Endothelial cell of umbilical vein (primary cell): ENCODE measurements around the gene COMMD10. TPM values are rescaled to one million over a fixed set of nuclear protein-coding genes. Genes with fewer than 3 reads are reported as not detected.
A peak's percentile ranks its signal among the peaks of the same experiment; 100 is the strongest.

Source experiments
- BruUV-seq: library from RNA; stranded (reverse); fragments of 400-500 nt; replicated peaks from 2 replicates; lab custom pipeline; 2021; lab: Mats Ljungman, UMichigan
- CTCF ChIA-PET: fragments of 300-600, 350-600 bp; sonication (Branson Sonifier 250); formaldehyde crosslinking; loops from one replicate; lab custom pipeline; 2021; ENCODE audit warnings: antibody characterized with exemption, inconsistent platforms; lab: Charles Lee
- POLR2A ChIA-PET: fragments of 300-600, 350-600 bp; sonication (Branson Sonifier 250); formaldehyde crosslinking; loops from one replicate; lab custom pipeline; 2021; ENCODE audit warnings: antibody characterized with exemption, inconsistent platforms; lab: Charles Lee
- DNase-seq: peaks from one replicate; pipeline ENCODE4 v3.0.0-alpha.2; 2011; ENCODE audit warnings: low read depth, low spot score
- FAIRE-seq: peaks from 2 replicates; lab custom pipeline; 2011; peaks lifted over from hg19 to GRCh38; lab: Jason Lieb, UNC
- H2AFZ ChIP-seq: 2 replicates; pipeline ENCODE4 v1.6.0; 2012; ENCODE audit warnings: low read depth, low read length, control low read depth, inconsistent platforms
- H3K27ac ChIP-seq: 2 replicates; pipeline ENCODE4 v1.5.1; 2011; ENCODE audit warnings: low read depth, mild to moderate bottlenecking, control low read depth, low read length, moderate library complexity; ENCODE audit not compliant: insufficient read depth
- H3K27me3 ChIP-seq, 2 experiments: 2 replicates each; pipeline versions ENCODE4 v1.6.0 to v1.6.1; 2011; ENCODE audit warnings: low read length in 2 of 2, mixed read lengths in 1 of 2; ENCODE audit not compliant: control insufficient read depth in 2 of 2, insufficient read depth in 2 of 2
- H3K36me3 ChIP-seq, 2 experiments: 2 replicates in 1 of 2; 3 replicates in 1 of 2; pipeline ENCODE4 v1.5.1; 2011; ENCODE audit warnings: low read length in 2 of 2, mild to moderate bottlenecking in 1 of 2, moderate library complexity in 1 of 2; ENCODE audit not compliant: control insufficient read depth in 2 of 2, insufficient read depth in 2 of 2; ENCODE audit errors: extremely low read depth in 1 of 2
- H3K4me1 ChIP-seq: 3 replicates; pipeline ENCODE4 v1.5.1; 2011; ENCODE audit warnings: mild to moderate bottlenecking, low read length; ENCODE audit not compliant: control insufficient read depth, insufficient read depth; ENCODE audit errors: extremely low read depth
- H3K4me2 ChIP-seq: 2 replicates; pipeline ENCODE4 v1.6.1; 2011; ENCODE audit warnings: low read length, control low read depth, mixed read lengths; ENCODE audit not compliant: insufficient read depth
- H3K4me3 ChIP-seq, 3 experiments: fragments of 200-600 bp in 1 of 3; sonication (generic), shearing (Covaris generic) in 1 of 3; replicated peaks in 1 of 3; 2 replicates each; pipeline ENCODE4 v1.5.1; 2011 to 2016; ENCODE audit warnings: control low read depth in 3 of 3, low read length in 3 of 3, mild to moderate bottlenecking in 2 of 3, inconsistent platforms in 1 of 3, low read depth in 1 of 3, moderate library complexity in 1 of 3; ENCODE audit not compliant: insufficient read depth in 1 of 3
- H3K79me2 ChIP-seq: 2 replicates; pipeline ENCODE4 v1.6.0; 2012; ENCODE audit warnings: low read length, inconsistent platforms; ENCODE audit not compliant: control insufficient read depth, insufficient read depth
- H3K9ac ChIP-seq: replicated peaks from 2 replicates; pipeline ENCODE3; 2011; ENCODE audit warnings: low read length, control low read depth; ENCODE audit not compliant: insufficient read depth; ENCODE audit errors: extremely low read depth
- H3K9me1 ChIP-seq: replicated peaks from 3 replicates; pipeline ENCODE4 v1.6.0; 2011; ENCODE audit warnings: mild to moderate bottlenecking, low read length; ENCODE audit not compliant: control insufficient read depth, insufficient read depth; ENCODE audit errors: extremely low read depth
- H3K9me3 ChIP-seq: replicated peaks from 2 replicates; pipeline ENCODE4 v1.5.1; 2012; ENCODE audit warnings: low read length, inconsistent platforms; ENCODE audit not compliant: control insufficient read depth, insufficient read depth
- H4K20me1 ChIP-seq: replicated peaks from 2 replicates; pipeline ENCODE3; 2011; ENCODE audit warnings: mild to moderate bottlenecking, low read length; ENCODE audit not compliant: control insufficient read depth, insufficient read depth; ENCODE audit errors: extremely low read depth
- CTCF ChIP-seq, 2 donors: IDR thresholded peaks; 1 replicate in 1 of 2; 2 replicates in 1 of 2; pipeline ENCODE4 v1.5.1; 2011; ENCODE audit warnings: low read length in 2 of 2, mild to moderate bottlenecking in 2 of 2, moderate library complexity in 2 of 2, control low read depth in 1 of 2, inconsistent platforms in 1 of 2, low read depth in 1 of 2; ENCODE audit not compliant: insufficient read depth in 1 of 2; ENCODE audit errors: extremely low read depth in 1 of 2
- EZH2 ChIP-seq: IDR thresholded peaks from 2 replicates; pipeline ENCODE4 v1.6.1; 2012; ENCODE audit warnings: borderline replicate concordance, low read depth, mild to moderate bottlenecking, moderate library complexity, low read length, inconsistent platforms; ENCODE audit not compliant: severe bottlenecking
- FOS ChIP-seq: IDR thresholded peaks from 2 replicates; pipeline ENCODE4 v1.6.1; 2011; ENCODE audit warnings: mild to moderate bottlenecking, low read length, moderate library complexity, borderline replicate concordance; ENCODE audit not compliant: insufficient read depth
- GATA2 ChIP-seq: IDR thresholded peaks from 2 replicates; pipeline ENCODE4 v1.7.0; 2011; ENCODE audit warnings: low read depth, mild to moderate bottlenecking, moderate library complexity, mixed read lengths, low read length; ENCODE audit not compliant: insufficient read length, insufficient read depth
- JUN ChIP-seq: IDR thresholded peaks from 2 replicates; pipeline ENCODE4 v1.6.1; 2011; ENCODE audit warnings: borderline replicate concordance, low read depth; ENCODE audit not compliant: insufficient read length, insufficient read depth
- MYC ChIP-seq: IDR thresholded peaks from one replicate; pipeline ENCODE4 v1.6.1; 2011; ENCODE audit warnings: mild to moderate bottlenecking, low read depth, low read length
- POLR2A ChIP-seq: IDR thresholded peaks from 2 replicates; pipeline ENCODE4 v1.6.1; 2012; ENCODE audit warnings: low read depth, mild to moderate bottlenecking, control low read depth, low read length
- POLR2AphosphoS5 ChIP-seq: IDR thresholded peaks from 2 replicates; pipeline ENCODE4 v1.6.1; 2012; ENCODE audit warnings: low read depth, mild to moderate bottlenecking, control low read depth, low read length, moderate library complexity; ENCODE audit not compliant: insufficient read depth
- dilution Hi-C: fragments of 300-500 bp; cut with MboI; formaldehyde crosslinking; loops from one replicate; pipeline ENCODE4 v1.15.0; 2019; ENCODE audit warnings: low sequenced_read_pairs; ENCODE audit not compliant: extremely low pct_ligation_motif_present
- intact Hi-C: fragments of 100-400 bp; cut with micrococcal nuclease; formaldehyde crosslinking; loops from one replicate; pipeline ENCODE4 v1.10.0; 2022
- polyA plus RNA-seq, 4 experiments: library from polyadenylated mRNA; depleted of rRNA in 3 of 4; stranded (reverse) in 3 of 4; unstranded in 1 of 4; fragments of >200 nt; gene quantifications; 2 replicates each; pipeline versions ENCODE4 v1.2.1 to v1.2.3, GENCODE V29; 2011 to 2012; ENCODE audit warnings: missing spikeins in 1 of 4
- total RNA-seq: library from RNA; stranded (reverse); gene quantifications from 2 replicates; pipeline ENCODE4 v1.2.3, GENCODE V29; 2021
- TF ChIP-seq, protein P1 (sequence below): IDR thresholded peaks from 2 replicates; pipeline ENCODE4 v1.6.1; 2011; ENCODE audit not compliant: insufficient read depth, insufficient read length

COMMD10 gene
- total and polyA plus RNA-seq, 2 donors (not counting 3 experiments of a cell fraction or from before 2014, with no cell fraction given) = 12.5 to 27.0 TPM

DNA sequence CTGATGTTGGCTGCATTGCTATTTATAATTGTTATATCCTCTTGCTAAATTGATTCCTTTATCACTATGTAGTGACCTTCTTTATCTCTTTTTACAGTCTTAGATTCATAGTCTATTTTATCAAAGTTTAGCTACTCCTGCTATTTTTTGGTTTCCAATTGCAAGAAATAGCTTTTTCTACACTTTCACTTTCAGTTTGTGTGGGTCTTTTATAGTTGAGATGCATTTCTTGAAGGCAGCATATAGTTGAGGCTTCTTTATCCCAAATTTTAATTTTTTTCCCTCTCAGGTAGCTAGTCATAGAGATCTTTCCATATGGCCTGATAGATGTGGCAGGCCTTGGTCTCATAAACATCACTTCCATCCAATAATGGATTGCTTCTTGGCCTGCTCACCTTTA lies 228.5 kb downstream of the COMMD10 start:
- H3K36me3 ChIP-seq = no peaks in the 10 kb centered on the region
- no peaks in the 10 kb centered on the region for H3K9me3 ChIP-seq
- H3K27ac ChIP-seq = no peak overlapping the region
- dilution Hi-C loops (no loop called here), intact Hi-C loops (no loop called here)
- TF ChIP-seq MYC = no peak
- no peak for TF ChIP-seq GATA2
- TF ChIP-seq, protein P1, sequence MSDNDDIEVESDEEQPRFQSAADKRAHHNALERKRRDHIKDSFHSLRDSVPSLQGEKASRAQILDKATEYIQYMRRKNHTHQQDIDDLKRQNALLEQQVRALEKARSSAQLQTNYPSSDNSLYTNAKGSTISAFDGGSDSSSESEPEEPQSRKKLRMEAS = no peak
- no peak for TF ChIP-seq POLR2A
- TF ChIP-seq POLR2AphosphoS5 = no peak
- no peak for TF ChIP-seq JUN
- TF ChIP-seq CTCF (IDR thresholded peaks at IDR 0.05; ENCODE audit: extremely low read depth in 1 of 2, insufficient read depth in 1 of 2, low read depth in 1 of 2, low read length in 2 of 2) = no peak
- TF ChIP-seq FOS = no peak
- no peak for TF ChIP-seq EZH2
- ChIA-PET CTCF (no interaction called here), POLR2A (no interaction called here)
- no peaks in the 10 kb centered on the region for H4K20me1 ChIP-seq
- no peak overlapping the region for H2AFZ ChIP-seq
- H3K4me2 ChIP-seq = no peak overlapping the region
- BruUV-seq = no TSS peak
- no peaks in the 10 kb centered on the region for H3K4me1 ChIP-seq
- H3K9ac ChIP-seq = no peak overlapping the region
- no peak for FAIRE-seq
- DNase-seq = peak; percentile 11
- H3K9me1 ChIP-seq = no peaks in the 10 kb centered on the region
- no peak overlapping the region for H3K4me3 ChIP-seq
- H3K79me2 ChIP-seq = no peaks in the 10 kb centered on the region
- H3K27me3 ChIP-seq = no peaks in the 10 kb centered on the region
